Posterior cingulate gyrus (tissue), 11 donors: Measurements from ENCODE around the gene FAIM2.

Experiments
- DNase-seq, 10 donors: peaks; one replicate each; pipeline versions ENCODE4 v3.0.0 to v3.0.0-alpha.2; 2020 to 2021; ENCODE audit warnings: mixed read lengths in 3 of 10
- intact Hi-C: fragments of 100-400 bp; cut with DNase I; formaldehyde crosslinking; loops from one replicate; pipeline ENCODE4 v1.15.1; 2023

Gene FAIM2

DNA sequence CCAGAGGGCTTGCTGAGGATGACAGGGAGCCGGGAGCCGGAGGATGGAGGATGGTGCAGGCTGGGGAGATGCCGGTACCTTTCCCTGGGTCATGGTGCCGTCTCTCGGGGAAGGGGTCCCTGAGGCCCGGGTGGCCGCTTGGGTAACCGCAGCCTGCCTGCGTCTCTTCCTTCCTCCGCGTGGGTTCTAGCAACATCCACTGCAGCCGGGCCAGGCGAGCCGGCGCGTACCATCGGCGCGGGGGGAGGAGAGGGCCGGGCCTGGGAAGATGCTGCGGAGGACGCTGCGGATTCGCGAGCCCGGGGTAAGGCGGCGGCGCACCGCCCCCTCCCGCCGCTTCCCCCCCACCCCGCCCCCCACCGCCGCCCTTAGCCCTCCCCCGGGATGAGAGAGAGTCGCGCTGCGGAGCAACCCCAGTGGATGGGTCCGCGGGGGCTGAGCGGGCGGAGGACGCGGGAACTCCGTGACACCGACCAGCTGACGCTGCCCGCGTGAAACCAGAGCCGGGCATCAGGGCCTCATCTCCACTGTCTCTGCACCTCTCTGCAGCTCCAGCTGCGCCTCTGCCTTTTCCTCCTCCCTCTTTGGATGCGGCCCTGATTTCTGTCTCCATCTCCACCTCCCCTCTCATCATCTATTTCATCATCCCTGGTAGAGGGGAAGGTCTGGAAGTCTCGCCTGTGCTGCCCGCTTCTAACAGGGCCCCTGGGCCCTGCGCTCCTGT lies at the start of gene FAIM2:
TSS of gene FAIM2 (minus strand) at position 201 of the 724 bp plus-strand sequence. CDS start at position 93, 108 bp downstream.
- peak; percentile 86 to 99 (median 91) for DNase-seq
- intact Hi-C loops: loop anchor here (2.0 to 5.0 kb wide), 2 partner anchors 29 to 43 kb away; no protein-coding TSS in a partner anchor

DNA sequence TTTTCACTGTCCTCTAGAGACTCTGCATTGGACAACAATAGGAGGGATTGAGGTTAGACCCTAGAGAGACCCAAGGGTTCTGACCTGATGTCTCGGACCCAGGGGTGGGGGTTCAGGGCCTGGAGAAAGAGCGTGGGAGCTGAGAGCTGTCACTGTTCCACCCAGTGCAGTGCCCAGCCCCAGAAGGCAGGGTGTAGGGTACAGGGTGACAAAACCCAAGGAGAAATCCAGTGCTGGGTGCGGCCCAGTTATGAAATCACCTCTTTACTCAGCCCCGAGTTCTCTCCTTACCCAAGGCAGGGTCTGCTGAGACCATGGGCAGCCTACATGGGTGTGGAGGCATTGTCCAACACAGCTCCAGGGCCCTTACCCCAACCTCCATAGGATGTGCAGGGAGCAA lies 49.5 kb upstream of the FAIM2 start:
- intact Hi-C loops: no loop called here
- DNase-seq: peak in 1 of 10 donors; percentile 52

DNA sequence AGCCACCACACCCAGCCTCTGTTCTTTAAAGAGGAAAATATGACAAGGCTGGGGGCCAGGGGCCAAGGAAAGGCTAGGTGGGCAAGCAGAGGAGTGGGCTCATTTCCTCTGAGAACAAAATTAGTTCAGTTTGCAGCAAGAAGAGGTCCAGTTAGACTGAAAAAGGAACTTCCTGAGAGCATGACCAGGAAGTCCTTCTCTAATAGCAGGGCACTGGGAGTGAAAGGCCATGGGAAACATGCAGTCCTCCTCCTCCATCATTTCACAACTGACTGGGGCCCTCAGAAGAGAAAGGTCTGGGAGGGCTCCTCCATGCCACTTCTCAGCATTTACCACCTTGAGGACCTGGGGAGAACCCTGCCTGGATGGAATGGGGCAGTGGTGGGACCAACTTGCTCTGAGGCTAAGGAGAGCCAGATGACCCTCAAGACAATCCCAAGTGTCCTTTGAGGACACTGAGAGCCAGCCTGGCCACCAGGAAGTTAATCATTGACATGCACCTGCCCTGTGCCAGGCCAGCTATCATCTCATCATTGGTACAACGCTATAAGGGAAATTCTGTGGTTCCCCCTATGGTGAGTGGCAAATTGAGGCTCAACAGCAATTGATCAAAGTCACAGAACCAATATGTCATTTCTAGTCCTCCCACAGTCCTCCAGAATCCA lies 48.8 kb upstream of the FAIM2 start:
- intact Hi-C loops: no loop called here
- DNase-seq: peak in 2 of 10 donors; percentile 18 to 32

DNA sequence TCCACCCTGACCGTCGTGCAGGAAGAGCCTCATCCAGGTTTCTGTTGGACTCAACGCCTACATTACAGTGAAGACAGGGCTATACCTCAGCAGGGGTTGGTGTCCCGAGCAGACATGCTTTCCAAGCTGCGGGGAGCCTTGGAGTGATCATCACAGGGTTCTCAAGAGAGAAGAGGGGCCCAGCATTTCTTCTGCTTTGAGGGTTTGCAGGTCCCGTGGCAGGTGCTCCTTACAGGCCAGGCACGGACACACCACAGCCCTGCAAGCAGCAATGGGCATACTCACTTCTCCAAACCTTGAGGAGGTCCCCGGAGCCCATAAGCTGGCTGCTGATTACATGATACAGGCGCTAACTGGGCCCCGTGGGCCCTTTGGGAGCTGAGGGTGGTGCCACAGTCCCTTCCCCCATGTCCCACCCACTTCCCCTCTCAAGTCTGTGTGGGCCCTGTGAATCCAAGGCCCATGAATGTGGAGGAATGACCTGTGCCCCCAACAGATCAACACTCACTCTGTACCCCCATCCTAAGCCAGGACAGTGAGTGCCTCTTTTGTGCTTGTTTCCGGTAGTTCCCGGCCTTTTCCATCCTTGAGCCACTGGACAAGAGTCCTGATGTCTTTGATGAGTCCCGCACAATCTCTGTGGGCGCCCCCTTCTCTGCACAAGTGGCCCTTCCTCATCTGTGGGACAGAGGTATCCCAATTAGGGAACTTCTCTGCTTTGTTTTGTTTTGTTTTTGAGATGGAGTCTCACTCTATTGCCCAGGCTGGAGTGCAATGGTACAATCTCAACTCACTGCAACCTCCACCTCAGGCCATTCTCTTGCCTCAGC lies 47.9 kb upstream of the FAIM2 start:
- DNase-seq: peak in 2 of 10 donors; percentile 26 to 28
- intact Hi-C loops: no loop called here

DNA sequence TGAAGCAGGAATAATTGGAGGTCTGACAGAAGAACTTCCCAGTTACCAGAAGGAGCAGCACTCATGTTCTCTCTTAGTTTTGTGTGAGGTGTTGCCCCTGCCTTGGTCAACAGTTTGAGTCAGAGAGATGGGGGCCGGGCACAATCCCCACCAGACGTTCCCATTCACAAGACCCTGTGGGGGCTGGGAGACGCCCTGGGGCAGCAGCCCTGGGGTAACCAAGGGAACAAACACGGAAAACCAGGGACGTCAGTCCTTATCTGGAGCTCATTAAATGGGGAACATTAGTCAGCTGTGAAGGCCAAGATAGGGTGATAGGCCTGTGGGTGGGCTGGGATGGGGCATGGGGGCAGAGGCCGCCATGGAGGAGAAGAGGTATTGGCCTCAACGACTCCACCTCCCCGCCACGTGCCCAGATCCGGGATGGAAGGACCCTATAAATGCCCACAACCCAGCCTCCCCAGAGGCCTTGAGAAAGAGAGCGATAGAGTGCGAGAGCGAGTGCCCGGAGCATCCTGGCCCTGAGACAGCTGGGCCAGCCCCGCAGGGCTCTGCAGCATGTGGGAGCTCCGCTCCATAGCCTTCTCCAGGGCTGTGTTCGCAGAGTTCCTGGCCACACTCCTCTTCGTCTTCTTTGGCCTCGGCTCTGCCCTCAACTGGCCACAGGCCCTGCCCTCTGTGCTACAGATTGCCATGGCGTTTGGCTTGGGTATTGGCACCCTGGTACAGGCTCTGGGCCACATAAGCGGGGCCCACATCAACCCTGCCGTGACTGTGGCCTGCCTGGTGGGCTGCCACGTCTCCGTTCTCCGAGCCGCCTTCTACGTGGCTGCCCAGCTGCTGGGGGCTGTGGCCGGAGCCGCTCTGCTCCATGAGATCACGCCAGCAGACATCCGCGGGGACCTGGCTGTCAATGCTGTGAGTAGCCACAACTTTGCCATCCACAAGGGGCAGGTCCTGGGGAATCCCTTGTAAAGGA lies 46.9 kb upstream of the FAIM2 start, which contains the start of gene AQP2:
TSS of gene AQP2 (plus strand) at position 465 of the 979 bp plus-strand sequence. CDS start at position 559, 94 bp downstream.
- DNase-seq: peak in 4 of 10 donors; percentile 9 to 73 (median 40)
- intact Hi-C loops: no loop called here

DNA sequence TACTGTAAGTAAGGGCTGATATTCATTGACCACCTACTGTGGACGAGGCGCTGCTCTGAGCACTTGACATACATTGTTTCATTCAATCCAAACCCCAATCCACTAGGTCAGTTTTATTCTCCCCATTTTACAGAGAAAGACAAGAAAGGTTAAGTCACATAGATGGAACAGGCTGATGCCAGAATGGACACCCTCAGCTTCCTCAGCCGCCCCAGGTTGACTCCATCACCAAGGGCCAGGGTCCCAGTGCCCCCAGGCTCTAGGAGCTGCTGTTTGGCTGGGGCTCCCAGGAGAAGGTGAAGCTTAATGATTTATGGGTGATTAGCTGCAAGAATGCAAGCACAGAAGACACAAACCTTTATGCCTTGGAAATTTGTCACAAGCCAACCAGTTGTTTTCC lies 46.2 kb upstream of the FAIM2 start:
- intact Hi-C loops: loop anchor here (5.0 kb wide), 1 partner anchor 48 kb away; the partner anchor contains the start of gene FAIM2
- peak in 2 of 10 donors; percentile 40 to 53 for DNase-seq

DNA sequence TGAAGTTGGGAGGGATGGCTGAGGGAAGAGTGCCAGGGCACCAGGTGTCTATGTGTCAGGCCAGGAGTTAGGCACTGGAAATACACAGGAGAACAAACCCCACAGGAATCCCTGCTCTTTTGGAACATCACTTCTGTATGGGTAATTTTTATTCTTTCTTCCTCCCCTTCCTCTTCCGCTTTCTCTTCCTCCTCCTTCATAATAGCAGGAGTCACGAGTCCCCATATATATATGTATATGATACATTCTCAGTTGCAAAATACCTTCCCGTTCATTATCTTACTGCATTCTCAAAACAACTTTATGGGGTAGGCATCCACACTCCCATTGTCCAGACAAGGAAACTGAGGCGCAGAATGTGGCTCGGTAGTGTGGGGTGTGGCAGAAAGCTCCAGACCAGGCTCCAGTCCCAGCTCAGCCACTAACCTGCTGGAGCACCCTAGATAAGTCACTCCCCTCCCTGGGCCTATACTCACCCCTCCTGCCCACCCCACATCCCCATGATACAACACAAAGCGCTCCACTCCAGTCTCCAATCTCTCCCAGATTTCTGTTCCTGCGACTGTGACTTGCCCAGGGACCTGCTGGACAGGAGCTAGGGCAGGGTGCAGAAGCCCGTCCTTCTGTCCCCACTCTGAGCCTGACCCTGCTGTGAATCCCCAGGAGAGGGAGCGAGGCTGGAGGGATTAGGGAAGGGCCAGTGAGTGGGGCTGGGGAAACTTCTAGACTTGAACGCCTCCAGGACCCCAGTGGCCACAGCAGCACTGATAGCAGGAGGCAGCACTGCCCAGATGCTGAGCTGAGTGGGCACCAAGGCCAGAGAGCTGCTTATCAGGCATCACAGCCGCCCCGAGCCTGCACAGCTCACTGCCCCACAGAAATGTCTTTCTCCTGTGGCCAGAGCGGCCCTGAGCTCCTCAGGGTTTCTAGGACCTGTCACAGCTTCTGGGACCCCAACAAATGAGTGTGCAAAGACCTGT lies 45.5 kb upstream of the FAIM2 start:
- intact Hi-C loops: loop anchor here (5.0 kb wide), 1 partner anchor 47 kb away; the partner anchor contains the start of gene FAIM2
- DNase-seq: peak in 3 of 10 donors; percentile 10 to 63 (median 56)

DNA sequence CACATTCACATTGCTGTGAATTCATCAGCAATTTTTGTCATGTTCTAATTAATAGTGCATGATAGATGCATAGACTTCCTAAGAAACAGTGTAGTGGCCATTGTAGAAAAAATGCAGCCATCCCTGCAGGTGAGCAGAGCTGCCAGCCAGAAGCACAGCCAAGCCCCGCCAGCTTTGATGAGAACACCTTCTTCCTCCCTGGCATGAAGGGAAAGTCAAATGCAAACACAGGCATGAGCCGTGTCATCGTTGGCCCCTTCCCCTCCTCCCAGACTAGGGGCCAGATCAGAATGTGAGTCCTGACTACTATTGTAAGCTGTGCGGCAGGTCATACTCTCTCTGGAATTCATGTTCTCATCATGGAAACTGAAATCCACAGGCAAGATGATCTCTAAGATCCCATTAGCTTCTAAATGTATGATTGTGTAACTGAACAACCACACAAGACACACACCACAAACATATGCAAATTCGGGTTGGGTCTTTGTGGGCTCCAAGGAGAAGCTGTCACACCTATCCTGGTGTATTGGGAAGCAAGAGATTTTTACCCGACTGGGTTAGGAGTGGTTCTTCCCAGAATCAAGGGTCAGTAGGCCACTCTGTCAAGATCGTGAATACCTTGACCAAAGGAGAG lies 44.0 kb upstream of the FAIM2 start:
- intact Hi-C loops: loop anchor here (5.0 kb wide), 1 partner anchor 45 kb away; the partner anchor contains the start of gene FAIM2

DNA sequence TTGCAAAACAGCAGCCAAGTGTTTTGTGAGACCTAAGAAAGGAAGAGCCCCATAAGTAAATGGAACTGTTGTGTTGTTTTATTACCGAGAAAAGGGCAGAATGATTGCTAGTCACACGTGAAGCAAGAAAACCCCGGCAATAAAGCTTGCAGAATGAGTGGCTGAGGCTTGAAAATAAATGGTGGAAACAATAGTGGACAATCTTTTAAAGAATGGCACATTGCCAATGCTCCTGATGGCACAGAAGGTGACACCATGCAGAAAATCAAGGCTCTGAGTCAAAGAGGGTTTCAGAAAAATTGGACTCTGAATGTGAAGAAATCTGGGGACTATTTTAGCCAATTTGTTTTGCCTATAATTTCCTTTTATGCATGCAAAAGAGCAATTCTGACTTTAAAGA lies 42.8 kb upstream of the FAIM2 start:
- no peak for DNase-seq
- intact Hi-C loops: loop anchor here (5.0 kb wide), 1 partner anchor 44 kb away; the partner anchor contains the start of gene FAIM2

More for the DNA sequence above, 44.0 kb upstream of the FAIM2 start:
- DNase-seq: peak in 1 of 10 donors; percentile 59

DNA sequence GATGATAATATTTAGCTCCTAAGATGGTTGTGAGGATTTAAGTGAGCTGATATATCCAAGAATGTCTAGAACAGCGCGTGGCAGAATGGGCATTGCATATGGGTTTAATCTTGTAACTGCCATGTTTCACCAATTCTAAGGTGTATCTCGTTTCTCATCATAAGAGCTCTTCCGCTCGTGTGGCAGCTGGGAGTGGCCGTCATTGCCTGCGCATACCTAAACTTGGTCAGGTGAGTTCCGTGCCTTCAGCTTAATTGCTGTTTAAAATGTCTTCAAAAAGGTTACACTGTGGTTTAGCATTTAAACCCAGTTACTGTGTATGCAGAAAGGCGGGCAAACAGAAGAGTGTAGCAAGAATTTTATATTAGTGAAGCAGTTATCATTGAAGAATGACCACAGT lies 42.4 kb upstream of the FAIM2 start:
- intact Hi-C loops: loop anchor here (5.0 kb wide), 1 partner anchor 44 kb away; the partner anchor contains the start of gene FAIM2
- DNase-seq: peak in 2 of 10 donors; percentile 17 to 49

DNA sequence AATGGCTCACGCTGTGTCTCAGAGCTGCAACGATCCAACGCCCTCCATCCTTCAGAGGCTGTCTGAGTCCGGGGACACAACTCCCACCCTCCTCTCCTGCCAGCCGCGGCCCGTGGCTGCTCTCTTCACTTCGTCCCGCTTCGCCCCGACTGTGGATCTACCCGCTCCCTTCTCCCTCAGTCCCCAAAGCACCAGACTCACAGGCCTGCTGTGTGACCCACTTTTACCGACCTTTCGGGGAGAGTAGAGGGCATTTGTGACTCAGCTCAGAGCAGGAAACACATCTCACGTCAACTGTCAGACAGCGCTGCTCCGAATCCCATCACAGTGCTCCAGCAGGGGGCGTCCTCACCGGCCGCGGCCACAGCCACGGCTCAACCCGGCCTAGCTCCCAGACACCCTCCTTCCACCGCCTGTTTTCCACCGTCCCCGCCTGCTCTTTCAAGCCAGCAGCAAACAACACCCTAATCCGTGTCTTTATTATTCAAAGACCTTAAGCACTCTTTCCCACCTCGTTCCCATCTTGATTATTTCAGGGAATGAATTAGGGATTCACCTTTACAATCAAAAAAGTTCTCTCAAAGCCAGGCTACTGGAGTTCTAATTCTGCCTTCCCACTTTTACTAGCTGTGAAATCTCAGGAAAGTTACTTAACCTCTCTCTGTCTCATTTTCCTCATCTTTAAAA lies 41.8 kb upstream of the FAIM2 start:
- DNase-seq: peak; percentile 58 to 96 (median 84)
- intact Hi-C loops: loop anchor here (5.0 kb wide), 1 partner anchor 43 kb away; the partner anchor contains the start of gene FAIM2

DNA sequence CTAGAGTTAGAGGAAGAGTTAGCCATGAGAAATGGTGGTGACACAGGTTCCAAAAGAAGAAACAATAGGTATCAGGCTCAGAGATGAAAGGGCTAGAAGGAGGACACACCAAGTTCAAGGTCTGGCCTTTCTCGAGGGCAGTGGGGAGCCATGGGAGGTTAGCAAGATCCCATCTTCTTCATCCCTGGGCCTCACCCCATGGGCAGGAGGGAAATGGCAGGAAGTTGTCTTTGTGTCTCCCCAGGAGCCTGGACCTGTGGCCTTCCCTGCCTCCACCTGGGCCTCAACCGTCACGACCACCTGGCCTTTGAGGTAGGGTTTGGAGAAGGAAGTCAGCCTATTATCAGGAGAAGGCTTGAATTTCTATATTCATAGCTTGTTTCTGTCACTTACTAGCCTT lies 41.0 kb upstream of the FAIM2 start:
- intact Hi-C loops: loop anchor here (5.0 kb wide), 1 partner anchor 42 kb away; the partner anchor contains the start of gene FAIM2
- peak in 2 of 10 donors; percentile 36 to 61 for DNase-seq

DNA sequence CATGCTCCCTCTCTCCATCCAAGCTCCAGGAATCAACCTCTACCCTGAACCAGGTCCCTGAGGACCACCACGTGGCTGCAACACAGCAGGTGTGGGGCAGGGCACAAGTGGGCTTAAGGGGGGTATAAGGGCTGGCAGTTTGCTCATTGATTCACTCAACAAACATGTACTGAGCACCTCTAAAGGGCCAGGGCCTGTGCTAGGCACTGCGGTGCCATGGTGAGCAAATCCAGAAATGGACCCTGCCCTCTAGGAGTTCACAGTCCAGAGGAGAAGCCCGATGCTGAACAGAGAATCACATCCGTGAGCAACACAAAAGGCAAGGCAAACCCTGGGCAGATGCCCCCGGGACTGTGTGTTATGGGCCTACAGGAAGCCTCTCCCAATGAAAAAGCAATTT lies 40.3 kb upstream of the FAIM2 start:
- DNase-seq: peak in 2 of 10 donors; percentile 48 to 63
- intact Hi-C loops: no loop called here

DNA sequence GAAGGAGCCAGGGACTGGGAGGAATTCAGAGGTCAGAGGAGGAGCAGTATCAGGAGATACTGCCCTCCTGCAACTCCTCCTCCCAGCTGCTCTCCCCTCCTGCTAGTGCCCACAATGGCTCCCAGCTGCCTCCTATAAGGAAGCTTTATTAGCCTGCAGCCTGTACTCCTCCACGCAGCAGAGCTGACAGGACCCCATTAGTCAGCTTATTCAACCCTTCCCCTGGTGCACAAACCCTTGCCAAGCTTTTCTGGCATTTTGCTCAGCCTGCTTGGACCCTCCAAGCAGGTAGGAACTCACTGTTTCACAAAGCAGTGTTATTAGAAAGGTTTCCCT lies 39.9 kb upstream of the FAIM2 start:
- DNase-seq: no peak
- intact Hi-C loops: no loop called here

DNA sequence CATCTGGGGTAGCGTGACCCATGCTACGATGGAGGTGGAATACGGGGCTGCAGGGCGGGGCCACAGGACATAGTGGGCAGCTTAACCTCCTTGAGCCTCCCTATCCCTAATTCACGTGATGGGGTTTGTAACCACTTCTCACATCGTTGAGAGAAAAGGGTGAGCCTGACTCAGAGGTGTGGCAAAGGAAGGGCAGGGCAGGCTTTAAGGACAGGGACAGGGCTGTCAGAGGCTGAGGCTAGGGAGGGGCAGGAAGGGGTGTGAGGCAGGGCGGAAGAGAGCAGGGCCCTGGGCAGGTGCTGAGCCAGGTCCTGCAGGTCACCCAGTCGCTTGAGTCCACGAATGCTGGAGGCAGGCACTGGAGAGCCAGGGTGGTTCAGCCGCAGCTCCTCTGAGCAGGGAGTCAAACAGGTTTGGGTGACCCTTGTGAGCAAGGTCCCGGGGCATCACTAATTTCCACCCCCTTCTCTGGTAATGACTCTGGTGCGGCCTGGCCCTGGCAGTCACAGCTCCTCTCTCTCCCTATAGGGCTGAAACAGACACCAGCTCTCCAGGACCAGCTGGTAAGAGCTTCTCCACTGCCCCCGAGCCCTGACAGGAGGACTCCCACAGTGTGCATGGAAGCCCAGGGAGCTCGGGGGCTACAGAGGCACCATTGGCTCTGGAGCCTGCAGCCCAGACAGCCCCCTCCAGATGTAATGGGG lies 39.4 kb upstream of the FAIM2 start:
- peak in 2 of 10 donors; percentile 61 to 67 for DNase-seq
- intact Hi-C loops: no loop called here

DNA sequence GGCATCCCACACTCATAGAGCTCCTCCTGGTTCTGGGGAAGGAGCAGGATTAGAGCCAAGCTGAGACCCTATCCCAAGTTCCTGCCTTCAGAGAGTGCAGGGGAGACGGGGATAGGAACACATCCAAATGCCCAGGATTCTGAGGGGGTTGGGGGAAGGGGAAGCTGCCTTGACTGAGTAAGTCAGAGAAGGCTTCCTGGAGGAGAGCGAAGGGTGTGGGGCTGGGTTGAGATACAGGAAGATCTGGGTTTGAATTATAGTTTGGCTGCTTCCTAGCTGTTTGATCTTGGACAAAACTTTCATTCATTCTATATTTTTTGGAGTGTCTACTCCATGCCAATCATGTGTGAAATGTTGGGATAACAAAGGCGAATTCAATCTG lies 38.8 kb upstream of the FAIM2 start:
- no peak for DNase-seq
- intact Hi-C loops: no loop called here
